A673 (cell line): ENCODE measurements around the gene C1orf198.

Experiments used
- EZH2 ChIP-seq: fragments of 200-600 bp; sonication (generic); IDR thresholded peaks from 2 replicates; pipeline ENCODE4 v1.6.1; 2017; ENCODE audit warnings: borderline replicate concordance, low read depth, mild to moderate bottlenecking, mixed read lengths, antibody characterized with exemption, low read length; ENCODE audit not compliant: poor library complexity, severe bottlenecking
- TF ChIP-seq, protein P1 (sequence below): fragments of 300-800, 200-600 bp; sonication (generic); conservative IDR thresholded peaks from 2 replicates; pipeline ENCODE4 v1.5.1; 2017; ENCODE audit warnings: low read depth, mild to moderate bottlenecking, antibody characterized with exemption, low read length, moderate library complexity, mixed read lengths

DNA sequence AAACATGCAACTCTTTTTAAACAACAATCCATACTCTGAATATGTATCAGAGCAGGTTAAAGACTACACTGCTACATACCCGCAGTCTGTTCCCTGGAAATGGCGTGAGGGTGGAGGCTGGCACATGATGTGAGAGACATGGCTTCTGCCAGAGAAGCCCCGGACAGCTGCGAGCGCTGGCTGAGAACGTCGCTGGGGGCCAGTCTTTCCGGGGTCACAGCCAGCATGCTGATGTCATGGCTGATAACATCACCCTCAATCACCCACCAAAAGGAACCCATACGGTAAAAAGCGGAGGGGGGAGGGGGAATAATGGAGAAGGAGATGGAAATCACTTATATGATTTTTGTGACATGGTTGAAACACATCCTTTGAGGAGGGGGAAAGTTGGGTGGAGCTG, 29.1 kb downstream of the C1orf198 start:
- TF ChIP-seq, protein P1, sequence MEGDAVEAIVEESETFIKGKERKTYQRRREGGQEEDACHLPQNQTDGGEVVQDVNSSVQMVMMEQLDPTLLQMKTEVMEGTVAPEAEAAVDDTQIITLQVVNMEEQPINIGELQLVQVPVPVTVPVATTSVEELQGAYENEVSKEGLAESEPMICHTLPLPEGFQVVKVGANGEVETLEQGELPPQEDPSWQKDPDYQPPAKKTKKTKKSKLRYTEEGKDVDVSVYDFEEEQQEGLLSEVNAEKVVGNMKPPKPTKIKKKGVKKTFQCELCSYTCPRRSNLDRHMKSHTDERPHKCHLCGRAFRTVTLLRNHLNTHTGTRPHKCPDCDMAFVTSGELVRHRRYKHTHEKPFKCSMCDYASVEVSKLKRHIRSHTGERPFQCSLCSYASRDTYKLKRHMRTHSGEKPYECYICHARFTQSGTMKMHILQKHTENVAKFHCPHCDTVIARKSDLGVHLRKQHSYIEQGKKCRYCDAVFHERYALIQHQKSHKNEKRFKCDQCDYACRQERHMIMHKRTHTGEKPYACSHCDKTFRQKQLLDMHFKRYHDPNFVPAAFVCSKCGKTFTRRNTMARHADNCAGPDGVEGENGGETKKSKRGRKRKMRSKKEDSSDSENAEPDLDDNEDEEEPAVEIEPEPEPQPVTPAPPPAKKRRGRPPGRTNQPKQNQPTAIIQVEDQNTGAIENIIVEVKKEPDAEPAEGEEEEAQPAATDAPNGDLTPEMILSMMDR, result no peak
- no peak for TF ChIP-seq EZH2
